Esophagus squamous epithelium (tissue), 4 donors: ENCODE data around the gene ARID3B.

Source experiments
- POLR2A ChIP-seq, 4 donors: fragments of 450-650 bp; IDR thresholded peaks; one replicate each; pipeline ENCODE4 v1.6.1; 2017; ENCODE audit warnings: antibody characterized with exemption in 4 of 4, mild to moderate bottlenecking in 4 of 4, moderate library complexity in 3 of 4
- TF ChIP-seq, protein P1 (sequence below), 6 experiments: fragments of 450-650 bp in 4 of 6; fragments of 200-600 bp in 2 of 6; sonication (generic) in 2 of 6; IDR thresholded peaks; one replicate each; pipeline ENCODE4 v1.5.1; 2016 to 2019; ENCODE audit warnings: antibody characterized with exemption in 6 of 6, mild to moderate bottlenecking in 4 of 6, moderate library complexity in 4 of 6

DNA sequence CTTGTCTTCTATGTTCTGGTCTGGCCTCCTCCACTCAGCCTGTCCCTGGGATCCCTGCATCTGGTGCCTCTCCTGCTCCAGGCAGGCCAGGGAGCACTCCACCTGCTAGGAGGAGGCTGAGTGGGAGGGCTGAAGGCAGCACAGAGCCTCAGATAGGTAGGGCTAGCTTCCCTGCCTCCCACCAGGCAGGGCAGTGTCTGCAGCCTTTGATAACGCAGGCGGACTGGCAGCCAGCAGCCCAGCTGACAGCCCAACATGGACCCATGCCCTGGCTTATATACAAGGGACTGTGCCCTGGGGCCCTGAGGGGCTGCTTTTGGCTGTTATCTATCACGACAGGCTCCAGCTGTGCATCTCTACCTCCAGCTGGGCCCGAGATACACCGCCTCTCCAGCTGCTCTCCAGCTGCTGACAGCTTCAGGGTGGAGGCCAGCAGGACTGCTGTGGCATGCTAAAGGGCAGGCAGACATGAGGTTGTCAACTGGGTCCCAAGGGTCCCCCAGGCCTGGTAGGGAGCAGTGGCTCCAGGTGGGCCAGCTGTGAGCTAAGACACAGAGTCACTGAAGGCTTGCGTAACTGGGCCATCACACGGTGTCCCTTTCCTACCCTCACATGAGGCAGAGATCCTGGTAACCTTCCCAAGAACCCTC lies 69.4 kb downstream of the ARID3B start:
- no peak for TF ChIP-seq POLR2A (IDR thresholded peaks at IDR 0.05)
- TF ChIP-seq, protein P1, sequence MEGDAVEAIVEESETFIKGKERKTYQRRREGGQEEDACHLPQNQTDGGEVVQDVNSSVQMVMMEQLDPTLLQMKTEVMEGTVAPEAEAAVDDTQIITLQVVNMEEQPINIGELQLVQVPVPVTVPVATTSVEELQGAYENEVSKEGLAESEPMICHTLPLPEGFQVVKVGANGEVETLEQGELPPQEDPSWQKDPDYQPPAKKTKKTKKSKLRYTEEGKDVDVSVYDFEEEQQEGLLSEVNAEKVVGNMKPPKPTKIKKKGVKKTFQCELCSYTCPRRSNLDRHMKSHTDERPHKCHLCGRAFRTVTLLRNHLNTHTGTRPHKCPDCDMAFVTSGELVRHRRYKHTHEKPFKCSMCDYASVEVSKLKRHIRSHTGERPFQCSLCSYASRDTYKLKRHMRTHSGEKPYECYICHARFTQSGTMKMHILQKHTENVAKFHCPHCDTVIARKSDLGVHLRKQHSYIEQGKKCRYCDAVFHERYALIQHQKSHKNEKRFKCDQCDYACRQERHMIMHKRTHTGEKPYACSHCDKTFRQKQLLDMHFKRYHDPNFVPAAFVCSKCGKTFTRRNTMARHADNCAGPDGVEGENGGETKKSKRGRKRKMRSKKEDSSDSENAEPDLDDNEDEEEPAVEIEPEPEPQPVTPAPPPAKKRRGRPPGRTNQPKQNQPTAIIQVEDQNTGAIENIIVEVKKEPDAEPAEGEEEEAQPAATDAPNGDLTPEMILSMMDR (IDR thresholded peaks at IDR 0.05) = no peak
